ENCODE data around the gene MGARP.

Gene MGARP

DNA sequence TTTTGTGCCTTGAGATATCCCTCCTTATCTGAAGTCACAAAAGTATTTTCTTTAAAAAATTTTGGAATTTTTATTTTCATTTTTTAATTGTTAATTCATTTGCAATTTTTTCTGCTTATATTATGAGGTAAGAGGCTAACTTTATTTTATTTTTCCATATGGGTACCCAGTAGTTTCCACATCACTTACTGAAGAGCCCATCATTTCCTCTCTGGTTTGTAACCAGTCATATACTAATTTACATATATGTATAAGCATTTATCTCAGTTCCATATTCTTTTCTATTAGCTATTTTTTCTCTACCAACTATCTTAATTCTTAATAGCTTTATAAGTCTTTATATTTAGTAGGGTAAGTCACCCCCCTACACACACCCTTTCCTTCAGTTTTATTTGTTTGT is 27.0 kb downstream of the MGARP start:
- no peak for FAIRE-seq
- TF ChIP-seq, protein P1, sequence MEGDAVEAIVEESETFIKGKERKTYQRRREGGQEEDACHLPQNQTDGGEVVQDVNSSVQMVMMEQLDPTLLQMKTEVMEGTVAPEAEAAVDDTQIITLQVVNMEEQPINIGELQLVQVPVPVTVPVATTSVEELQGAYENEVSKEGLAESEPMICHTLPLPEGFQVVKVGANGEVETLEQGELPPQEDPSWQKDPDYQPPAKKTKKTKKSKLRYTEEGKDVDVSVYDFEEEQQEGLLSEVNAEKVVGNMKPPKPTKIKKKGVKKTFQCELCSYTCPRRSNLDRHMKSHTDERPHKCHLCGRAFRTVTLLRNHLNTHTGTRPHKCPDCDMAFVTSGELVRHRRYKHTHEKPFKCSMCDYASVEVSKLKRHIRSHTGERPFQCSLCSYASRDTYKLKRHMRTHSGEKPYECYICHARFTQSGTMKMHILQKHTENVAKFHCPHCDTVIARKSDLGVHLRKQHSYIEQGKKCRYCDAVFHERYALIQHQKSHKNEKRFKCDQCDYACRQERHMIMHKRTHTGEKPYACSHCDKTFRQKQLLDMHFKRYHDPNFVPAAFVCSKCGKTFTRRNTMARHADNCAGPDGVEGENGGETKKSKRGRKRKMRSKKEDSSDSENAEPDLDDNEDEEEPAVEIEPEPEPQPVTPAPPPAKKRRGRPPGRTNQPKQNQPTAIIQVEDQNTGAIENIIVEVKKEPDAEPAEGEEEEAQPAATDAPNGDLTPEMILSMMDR (IDR thresholded peaks at IDR 0.05; ENCODE audit: insufficient read depth, missing control alignments) = no peak
- DNase-seq (ENCODE audit: insufficient read length, low spot score) = no peak

DNA sequence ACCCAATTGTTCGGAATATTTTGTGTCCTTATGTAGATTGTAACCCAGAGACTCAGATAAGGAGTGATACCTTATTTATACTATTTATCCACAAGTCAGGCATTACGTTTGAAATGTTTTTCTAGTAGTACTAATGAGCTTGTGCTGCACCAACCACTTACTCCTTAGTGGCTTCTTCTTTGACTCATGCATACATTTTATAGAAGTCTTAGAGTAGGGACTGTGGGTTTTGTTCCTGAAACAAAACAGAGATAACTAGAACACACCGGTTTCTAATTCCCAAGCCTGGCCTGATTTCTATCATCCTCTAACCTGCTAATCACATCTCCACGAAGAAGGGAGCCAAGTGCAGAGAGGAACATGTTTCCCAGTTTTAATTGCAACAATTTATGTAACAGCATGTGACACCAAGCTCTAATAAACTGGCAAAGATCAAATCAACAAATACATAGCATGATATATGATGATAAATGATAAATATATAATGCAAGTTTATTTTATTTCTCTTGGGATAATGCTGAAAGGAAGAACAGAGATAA is 32.3 kb downstream of the MGARP start:
- FAIRE-seq = no peak
- no peak for DNase-seq (ENCODE audit: insufficient read length, low spot score)
- TF ChIP-seq, protein P1 (IDR thresholded peaks at IDR 0.05; ENCODE audit: insufficient read depth, missing control alignments) = no peak

DNA sequence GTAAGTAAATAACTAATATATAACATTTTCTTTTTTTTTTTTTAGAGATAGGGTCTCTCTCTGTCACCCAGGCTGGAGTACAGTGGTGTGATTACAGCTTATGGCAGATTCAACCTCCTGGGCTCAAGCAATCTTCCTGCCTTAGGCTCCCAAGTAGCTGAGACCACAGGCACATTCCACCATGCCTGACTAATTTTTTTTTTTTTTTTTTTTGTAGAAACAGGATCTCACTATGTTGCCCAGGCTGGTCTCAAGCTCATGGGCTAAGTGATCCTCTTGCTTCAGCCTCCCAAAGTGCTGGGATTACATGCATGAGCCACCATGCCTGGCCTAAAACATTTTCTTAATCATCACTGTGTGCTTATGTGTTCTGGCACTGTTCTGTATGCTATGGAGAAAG is 32.8 kb downstream of the MGARP start:
- FAIRE-seq (no peak), DNase-seq (ENCODE audit: insufficient read length, low spot score) (no peak)
- TF ChIP-seq, protein P1 (IDR thresholded peaks at IDR 0.05; ENCODE audit: insufficient read depth, missing control alignments) = no peak

DNA sequence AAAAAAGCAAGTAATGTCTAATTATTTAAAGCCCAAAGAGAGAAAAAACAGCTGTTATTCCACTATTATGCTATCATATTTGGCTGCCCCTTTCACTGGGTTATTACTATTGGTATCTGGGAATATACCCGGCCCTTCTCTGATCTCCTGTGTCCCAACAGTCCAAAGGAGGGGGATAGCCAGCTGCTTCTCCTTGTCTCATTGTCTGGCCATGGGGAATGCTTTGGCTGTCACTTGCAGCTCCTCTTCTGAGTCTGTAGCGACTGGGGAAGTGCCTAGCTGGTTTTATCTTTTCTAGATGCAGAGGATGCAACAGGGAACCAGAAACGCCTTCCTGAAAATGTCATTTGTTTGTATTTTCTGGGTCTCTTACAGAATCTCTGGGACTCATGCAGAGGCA is 33.9 kb downstream of the MGARP start:
- TF ChIP-seq, protein P1 (IDR thresholded peaks at IDR 0.05; ENCODE audit: insufficient read depth, missing control alignments) = no peak
- FAIRE-seq = no peak

DNA sequence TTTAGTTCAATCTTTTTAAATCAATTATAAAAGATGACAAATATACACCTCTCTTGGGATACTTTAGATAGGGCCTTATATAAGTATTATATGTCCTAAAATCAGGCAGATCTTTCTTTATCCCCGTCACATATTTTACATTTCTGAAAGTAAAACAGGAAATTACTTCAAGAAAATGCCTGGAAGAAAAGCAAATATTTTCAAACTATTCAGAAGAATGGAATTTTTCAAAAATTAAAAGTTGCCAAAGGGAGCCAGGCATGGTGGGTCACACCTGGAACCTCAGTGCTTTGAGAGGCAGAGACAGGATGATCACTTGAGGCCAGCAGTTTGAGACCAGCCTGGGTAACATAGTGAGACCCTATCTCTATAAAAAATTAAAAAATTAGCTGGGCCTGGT is 34.4 kb downstream of the MGARP start:
- FAIRE-seq (no peak), DNase-seq (ENCODE audit: insufficient read length, low spot score) (no peak)
- TF ChIP-seq, protein P1 (IDR thresholded peaks at IDR 0.05; ENCODE audit: insufficient read depth, missing control alignments) = no peak

More for the DNA sequence above, 33.9 kb downstream of the MGARP start:
- no peak for DNase-seq (ENCODE audit: insufficient read length, low spot score)

DNA sequence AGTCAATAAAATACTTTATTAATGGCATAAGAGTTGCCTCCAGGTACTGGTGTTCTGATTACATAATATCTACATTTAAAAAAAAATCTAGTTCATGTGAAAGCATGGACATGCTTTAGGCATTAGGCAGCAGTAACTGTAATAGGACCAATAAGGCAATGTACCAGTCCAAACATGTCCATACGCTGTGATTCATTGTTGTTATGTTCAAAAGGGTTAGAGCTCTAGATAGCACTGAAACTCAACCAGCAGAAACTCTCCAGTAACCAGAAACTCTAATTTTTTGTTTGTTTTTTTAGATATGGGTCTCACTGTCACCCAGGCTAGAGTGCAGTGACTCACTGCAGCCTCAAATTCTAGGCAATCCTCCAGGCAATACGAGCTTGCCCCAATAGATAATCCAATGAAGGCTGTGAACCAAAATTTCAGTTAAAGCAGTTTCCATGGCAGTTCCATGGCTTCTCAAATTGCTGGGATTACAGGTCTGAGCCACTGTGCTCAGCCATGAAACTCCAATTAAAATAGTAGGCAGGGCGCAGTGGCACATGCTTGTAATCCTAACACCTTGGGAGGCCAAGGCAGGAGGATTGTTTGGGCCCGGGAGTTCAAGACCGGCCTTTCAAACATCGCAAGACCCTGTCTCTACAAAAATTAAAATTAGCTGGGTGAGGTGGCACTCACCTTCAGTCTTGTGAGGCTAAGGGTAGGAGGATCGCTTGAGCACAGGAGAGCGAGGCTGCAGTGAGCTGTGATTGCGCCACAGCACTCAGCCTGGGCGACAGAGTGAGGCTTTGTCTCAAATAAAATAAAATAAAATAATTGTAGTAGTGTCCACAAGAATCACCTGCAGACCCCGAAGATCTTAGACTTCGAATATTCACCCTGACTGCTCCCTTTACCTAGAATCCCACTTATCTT is 36.3 kb downstream of the MGARP start:
- DNase-seq (ENCODE audit: insufficient read length, low spot score) (no peak), FAIRE-seq (no peak)
- TF ChIP-seq, protein P1 (IDR thresholded peaks at IDR 0.05; ENCODE audit: insufficient read depth, missing control alignments) = no peak

DNA sequence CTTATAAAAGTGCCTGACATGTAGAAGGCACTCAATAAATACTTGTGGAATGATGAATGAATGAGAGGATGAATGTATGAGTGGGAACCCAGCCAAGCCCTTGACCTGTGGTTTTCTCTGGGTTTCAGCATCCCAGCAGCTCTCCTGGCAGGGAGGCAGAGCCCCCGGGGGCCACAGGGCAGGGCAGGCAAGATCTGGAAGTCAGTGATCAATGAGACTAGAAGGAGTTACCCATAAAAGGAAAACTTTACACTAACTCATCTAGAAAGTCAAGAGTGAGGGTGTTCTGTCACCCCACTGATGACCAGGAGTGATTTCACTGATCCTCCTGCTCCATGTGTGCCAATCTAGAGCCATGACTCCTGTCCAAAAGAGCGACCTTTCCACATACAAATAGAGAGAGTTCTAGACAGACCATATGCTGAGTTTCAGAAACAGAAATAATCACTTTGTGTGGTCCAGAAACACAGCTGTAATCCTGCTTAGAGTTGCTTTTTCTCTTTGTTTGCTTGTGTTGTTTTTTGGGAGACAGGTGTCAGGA is 37.4 kb downstream of the MGARP start:
- FAIRE-seq (no peak), DNase-seq (ENCODE audit: insufficient read length, low spot score) (no peak)

More for the DNA sequence above, 37.4 kb downstream of the MGARP start:
- TF ChIP-seq, protein P1 (IDR thresholded peaks at IDR 0.05; ENCODE audit: insufficient read depth, missing control alignments) = no peak

Measured in D721Med (cell line).